CD4-positive, CD25-positive, alpha-beta regulatory T cell (primary cell): ENCODE data around the gene HOXA4. TPM values are rescaled to one million over a fixed set of nuclear protein-coding genes. Genes with fewer than 3 reads are reported as not detected.

ENCODE experiments used
- ATAC-seq, 2 donors: fragments of 150-1000 bp; cut with Tn5 transposase; one replicate each; pipeline ENCODE4 v1.10.0; 2021; ENCODE audit warnings: low read depth in 2 of 2, moderate number of reproducible peaks in 2 of 2, moderate library complexity in 1 of 2
- DNase-seq, 3 donors: peaks; one replicate each; pipeline versions ENCODE4 v3.0.0 to v3.0.0-alpha.2; 2012 to 2022; ENCODE audit warnings: mixed read lengths in 1 of 3
- H3K27ac ChIP-seq: one replicate; pipeline ENCODE4 v1.7.0; 2013; ENCODE audit warnings: mild to moderate bottlenecking, low read length; ENCODE audit not compliant: insufficient read depth, poor library complexity, severe bottlenecking
- H3K27me3 ChIP-seq: one replicate; pipeline ENCODE4 v1.7.0; 2013; ENCODE audit warnings: low read length; ENCODE audit not compliant: control insufficient read depth, insufficient read depth
- H3K36me3 ChIP-seq: one replicate; pipeline ENCODE4 v1.7.0; 2013; ENCODE audit warnings: mild to moderate bottlenecking, low read length, moderate library complexity; ENCODE audit not compliant: control insufficient read depth, insufficient read depth
- H3K4me1 ChIP-seq: 2 replicates; pipeline ENCODE4 v1.7.0; 2013; ENCODE audit warnings: mild to moderate bottlenecking, low read length; ENCODE audit not compliant: insufficient read depth, control insufficient read depth, poor library complexity, severe bottlenecking
- H3K4me3 ChIP-seq: one replicate; pipeline ENCODE4 v1.7.0; 2013; ENCODE audit warnings: low read depth, mild to moderate bottlenecking, low read length, moderate library complexity
- H3K9me3 ChIP-seq, 2 experiments: 1 replicate in 1 of 2; 2 replicates in 1 of 2; pipeline ENCODE4 v1.7.0; 2013; ENCODE audit warnings: low read length in 2 of 2, mild to moderate bottlenecking in 1 of 2, moderate library complexity in 1 of 2; ENCODE audit not compliant: control insufficient read depth in 2 of 2
- H3K27ac Mint-ChIP-seq, 3 donors: one replicate each; pipeline ENCODE4 v1.8.0; 2020 to 2022; ENCODE audit warnings: mild to moderate bottlenecking in 3 of 3, mixed read lengths in 3 of 3, moderate library complexity in 2 of 3
- H3K27me3 Mint-ChIP-seq: one replicate; pipeline ENCODE4 v1.8.0; 2022; ENCODE audit warnings: mild to moderate bottlenecking, mixed read lengths
- H3K36me3 Mint-ChIP-seq: one replicate; pipeline ENCODE4 v1.8.0; 2020; ENCODE audit warnings: mixed read lengths
- H3K4me1 Mint-ChIP-seq, 4 donors: one replicate each; pipeline ENCODE4 v1.8.0; 2020 to 2022; ENCODE audit warnings: mixed read lengths in 4 of 4, mild to moderate bottlenecking in 1 of 4
- H3K4me3 Mint-ChIP-seq, 4 donors: one replicate each; pipeline ENCODE4 v1.8.0; 2020 to 2022; ENCODE audit warnings: mild to moderate bottlenecking in 4 of 4, mixed read lengths in 4 of 4, moderate library complexity in 3 of 4
- H3K9me3 Mint-ChIP-seq, 7 donors: one replicate each; pipeline ENCODE4 v1.8.0; 2020 to 2022; ENCODE audit warnings: mixed read lengths in 7 of 7, mild to moderate bottlenecking in 3 of 7, moderate library complexity in 2 of 7
- polyA plus RNA-seq, 4 donors: library from polyadenylated mRNA; unstranded; fragments of 300-500 nt; fragmentation: Illumina TruSeq; gene quantifications; one replicate each; pipeline ENCODE4 v1.2.3, GENCODE V29; 2021
- total RNA-seq: library from RNA; stranded (reverse); gene quantifications from one replicate; pipeline ENCODE4 v1.2.3, GENCODE V29; 2022

HOXA4 gene
- total and polyA plus RNA-seq, 5 donors from 2014 or later = 0.13 to 0.18 TPM; not detected in 3

GRCh38 chr7:27110186-27111031 lies 20.1 kb downstream of the HOXA4 start:
- no peak for ATAC-seq
- no peaks in the 10 kb centered on the region for H3K4me1 ChIP-seq
- no peak overlapping the region for H3K27ac ChIP-seq
- H3K9me3 Mint-ChIP-seq = peaks cover 0 to 2% (median 0%) of the 10 kb centered on the region in 7 donors
- H3K9me3 ChIP-seq = no peaks in the 10 kb centered on the region
- H3K36me3 Mint-ChIP-seq = no peaks in the 10 kb centered on the region
- H3K27me3 ChIP-seq = no peaks in the 10 kb centered on the region
- H3K4me3 ChIP-seq = no peak overlapping the region
- no peak overlapping the region for H3K27ac Mint-ChIP-seq
- DNase-seq = no peak
- H3K4me3 Mint-ChIP-seq = no peak overlapping the region
- H3K36me3 ChIP-seq = no peaks in the 10 kb centered on the region
- no peaks in the 10 kb centered on the region for H3K4me1 Mint-ChIP-seq
- H3K27me3 Mint-ChIP-seq = peaks cover 11% of the 10 kb centered on the region

GRCh38 chr7:27109466-27110185 lies 20.9 kb downstream of the HOXA4 start:
- Histone ChIP-seq H3K4me1 (no peaks in the 10 kb centered on the region), H3K36me3 (no peaks in the 10 kb centered on the region), H3K27me3 (no peaks in the 10 kb centered on the region), H3K9me3 (no peaks in the 10 kb centered on the region), H3K4me3 (no peak overlapping the region), H3K27ac (no peak overlapping the region)
- Mint-ChIP-seq H3K27ac (no peak overlapping the region), H3K36me3 (no peaks in the 10 kb centered on the region), H3K4me1 (no peaks in the 10 kb centered on the region), H3K27me3 (peaks cover 19% of the 10 kb centered on the region), H3K9me3 (peaks cover 0 to 2% (median 0%) of the 10 kb centered on the region in 7 donors), H3K4me3 (no peak overlapping the region)
- DNase-seq = no peak
- ATAC-seq = no peak

GRCh38 chr7:27108390-27109127 lies 22.0 kb downstream of the HOXA4 start:
- Histone ChIP-seq H3K9me3 (no peaks in the 10 kb centered on the region), H3K36me3 (no peaks in the 10 kb centered on the region), H3K4me3 (no peak overlapping the region), H3K4me1 (no peaks in the 10 kb centered on the region), H3K27ac (no peak overlapping the region), H3K27me3 (peaks cover 2% of the 10 kb centered on the region)
- H3K9me3 Mint-ChIP-seq = peaks cover 0 to 5% (median 0%) of the 10 kb centered on the region in 7 donors
- no peak for DNase-seq
- H3K27me3 Mint-ChIP-seq = peaks cover 30% of the 10 kb centered on the region
- no peak for ATAC-seq
- H3K27ac Mint-ChIP-seq = no peak overlapping the region
- no peaks in the 10 kb centered on the region for H3K36me3 Mint-ChIP-seq
- H3K4me3 Mint-ChIP-seq = no peak overlapping the region
- peaks cover 0 to 5% (median 0%) of the 10 kb centered on the region in 4 donors for H3K4me1 Mint-ChIP-seq

- no peaks in the 10 kb centered on the region for H3K9me3 ChIP-seq
- Mint-ChIP-seq H3K27me3 (peaks cover 39% of the 10 kb centered on the region), H3K4me3 (no peak overlapping the region), H3K36me3 (no peaks in the 10 kb centered on the region), H3K4me1 (peaks cover 0 to 12% (median 3%) of the 10 kb centered on the region in 4 donors), H3K27ac (no peak overlapping the region), H3K9me3 (peaks cover 0 to 5% (median 1%) of the 10 kb centered on the region in 7 donors)
- ATAC-seq = no peak
- H3K27me3 ChIP-seq = peaks cover 8% of the 10 kb centered on the region
- H3K4me3 ChIP-seq = no peak overlapping the region
- peaks cover 3% of the 10 kb centered on the region for H3K4me1 ChIP-seq
- no peak overlapping the region for H3K27ac ChIP-seq
- H3K36me3 ChIP-seq = no peaks in the 10 kb centered on the region
- no peak for DNase-seq
Observed at GRCh38 chr7:27107391-27108381, 22.9 kb downstream of the HOXA4 start.

GRCh38 chr7:27106901-27107240 lies 23.7 kb downstream of the HOXA4 start:
- Histone ChIP-seq H3K4me3 (no peak overlapping the region), H3K4me1 (peaks cover 11% of the 10 kb centered on the region), H3K9me3 (no peaks in the 10 kb centered on the region), H3K27ac (no peak overlapping the region), H3K36me3 (no peaks in the 10 kb centered on the region), H3K27me3 (peaks cover 11% of the 10 kb centered on the region)
- peaks cover 45% of the 10 kb centered on the region for H3K27me3 Mint-ChIP-seq
- H3K9me3 Mint-ChIP-seq = peaks cover 0 to 5% (median 1%) of the 10 kb centered on the region in 7 donors
- peaks cover 0 to 17% (median 8%) of the 10 kb centered on the region in 4 donors for H3K4me1 Mint-ChIP-seq
- no peaks in the 10 kb centered on the region for H3K36me3 Mint-ChIP-seq
- ATAC-seq (no peak), DNase-seq (no peak)
- no peak overlapping the region for H3K27ac Mint-ChIP-seq
- no peak overlapping the region for H3K4me3 Mint-ChIP-seq

GRCh38 chr7:27106181-27106900 lies 24.2 kb downstream of the HOXA4 start:
- Mint-ChIP-seq H3K36me3 (peaks cover 5% of the 10 kb centered on the region), H3K4me1 (peaks cover 0 to 22% (median 10%) of the 10 kb centered on the region in 4 donors), H3K9me3 (peaks cover 0 to 5% (median 1%) of the 10 kb centered on the region in 7 donors), H3K27me3 (peaks cover 46% of the 10 kb centered on the region), H3K4me3 (no peak overlapping the region), H3K27ac (no peak overlapping the region)
- DNase-seq (no peak), ATAC-seq (no peak)
- H3K27ac ChIP-seq = no peak overlapping the region
- no peaks in the 10 kb centered on the region for H3K9me3 ChIP-seq
- H3K4me1 ChIP-seq = peaks cover 12% of the 10 kb centered on the region
- H3K27me3 ChIP-seq = peaks cover 16% of the 10 kb centered on the region
- H3K36me3 ChIP-seq = no peaks in the 10 kb centered on the region
- no peak overlapping the region for H3K4me3 ChIP-seq
